ENCODE results near the gene EYA2.

Gene EYA2

DNA sequence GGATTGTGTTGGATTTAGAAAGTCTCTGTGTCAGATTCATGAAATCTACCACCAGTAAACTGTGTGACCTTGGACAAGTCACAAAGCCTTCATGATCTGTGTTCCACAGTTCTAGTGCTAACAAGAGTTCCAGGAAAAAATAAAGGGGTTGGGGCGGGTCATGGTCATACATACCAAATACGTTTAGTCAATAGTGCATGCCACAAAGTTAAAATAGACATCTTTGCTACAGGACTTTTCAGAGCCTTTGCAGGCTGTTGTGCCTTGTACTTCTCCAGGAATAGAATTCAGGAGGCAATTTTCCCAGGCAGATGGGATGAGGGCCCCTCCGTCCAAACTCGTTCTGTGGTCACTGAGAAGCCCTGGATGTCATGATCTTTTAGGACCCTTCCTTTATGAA is 127.2 kb downstream of the EYA2 start:
- Histone ChIP-seq H2AFZ (ENCODE audit: low read depth, low read length) (no peak overlapping the region), H3K9me3 (ENCODE audit: low read length) (no peaks in the 10 kb centered on the region), H3K36me3 (ENCODE audit: insufficient read depth, low read length) (no peaks in the 10 kb centered on the region), H3K4me1 (ENCODE audit: insufficient read depth, low read length) (no peaks in the 10 kb centered on the region), H3K27me3 (ENCODE audit: insufficient read depth, low read length) (no peaks in the 10 kb centered on the region), H3K4me3 (ENCODE audit: low read length) (no peak overlapping the region)

DNA sequence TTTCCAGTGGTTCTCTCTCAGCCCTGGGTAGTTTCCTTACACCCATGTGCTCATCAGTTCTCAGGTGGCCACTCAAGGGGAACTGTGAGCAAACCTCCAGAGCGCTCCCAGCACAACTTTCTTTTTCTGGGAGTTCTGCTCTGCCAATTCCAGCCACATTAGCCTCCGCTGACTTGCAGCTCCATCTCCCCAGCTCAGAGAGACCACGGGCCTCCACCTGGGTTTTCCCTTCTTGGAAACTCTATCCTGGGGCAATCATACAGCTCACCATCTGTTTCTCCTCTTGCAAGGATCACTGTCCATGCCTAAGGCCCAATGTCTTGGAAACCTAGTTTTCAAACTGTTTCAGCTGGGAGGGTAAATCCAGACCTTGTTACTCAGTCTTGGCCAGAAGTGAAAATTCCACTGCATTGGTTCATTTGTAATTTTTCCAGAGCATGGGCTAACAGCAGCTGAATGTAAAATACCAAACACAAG is 129.9 kb downstream of the EYA2 start:
- Histone ChIP-seq H3K4me1 (ENCODE audit: insufficient read depth, low read length) (no peaks in the 10 kb centered on the region), H3K27me3 (ENCODE audit: insufficient read depth, low read length) (no peaks in the 10 kb centered on the region), H2AFZ (ENCODE audit: low read depth, low read length) (no peak overlapping the region), H3K9me3 (ENCODE audit: low read length) (no peaks in the 10 kb centered on the region), H3K36me3 (ENCODE audit: insufficient read depth, low read length) (no peaks in the 10 kb centered on the region), H3K4me3 (ENCODE audit: low read length) (no peak overlapping the region)

DNA sequence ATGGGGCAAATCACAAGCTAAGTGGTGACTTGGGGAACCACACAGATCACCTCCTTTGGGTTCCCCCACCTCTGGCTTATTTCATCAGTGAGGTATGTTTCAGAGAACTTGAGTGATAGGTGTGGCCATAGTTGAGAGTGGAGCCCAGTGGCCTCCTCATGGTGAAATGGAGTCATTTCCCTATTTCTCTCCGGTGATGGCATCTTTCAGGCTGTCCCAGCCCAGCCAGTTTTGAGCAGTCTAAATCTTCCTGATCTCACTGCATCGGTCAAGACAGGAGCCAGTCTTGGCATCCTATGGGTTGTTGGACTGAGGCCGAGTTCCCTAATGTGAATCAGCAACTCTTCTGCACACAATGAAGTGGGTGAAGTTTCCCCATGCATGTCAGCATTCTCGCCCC is 132.4 kb downstream of the EYA2 start:
- Histone ChIP-seq H3K36me3 (ENCODE audit: insufficient read depth, low read length) (no peaks in the 10 kb centered on the region), H3K4me3 (ENCODE audit: low read length) (no peak overlapping the region), H3K27me3 (ENCODE audit: insufficient read depth, low read length) (no peaks in the 10 kb centered on the region), H2AFZ (ENCODE audit: low read depth, low read length) (no peak overlapping the region), H3K4me1 (ENCODE audit: insufficient read depth, low read length) (no peaks in the 10 kb centered on the region), H3K9me3 (ENCODE audit: low read length) (no peaks in the 10 kb centered on the region)

DNA sequence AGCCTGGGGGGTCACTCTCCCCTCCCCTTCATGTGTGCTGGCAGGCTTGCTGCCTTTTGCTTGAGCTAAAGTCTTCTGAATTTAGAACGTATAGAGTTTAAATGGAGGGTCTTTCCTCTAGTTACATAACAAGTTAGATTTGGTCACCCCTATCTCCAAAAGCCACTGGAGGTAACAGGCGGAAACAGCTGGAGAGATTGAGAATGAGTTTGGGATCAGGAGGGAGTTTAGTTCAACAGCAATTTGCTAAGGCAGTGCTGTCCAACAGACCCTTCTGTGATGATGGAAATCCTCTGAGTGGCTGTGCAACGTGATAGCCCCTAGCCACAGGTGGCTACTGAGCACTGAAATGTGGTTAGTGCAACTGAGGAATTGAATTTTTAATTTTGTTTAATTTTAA is 132.8 kb downstream of the EYA2 start:
- no peaks in the 10 kb centered on the region for H3K27me3 ChIP-seq (ENCODE audit: insufficient read depth, low read length)

DNA sequence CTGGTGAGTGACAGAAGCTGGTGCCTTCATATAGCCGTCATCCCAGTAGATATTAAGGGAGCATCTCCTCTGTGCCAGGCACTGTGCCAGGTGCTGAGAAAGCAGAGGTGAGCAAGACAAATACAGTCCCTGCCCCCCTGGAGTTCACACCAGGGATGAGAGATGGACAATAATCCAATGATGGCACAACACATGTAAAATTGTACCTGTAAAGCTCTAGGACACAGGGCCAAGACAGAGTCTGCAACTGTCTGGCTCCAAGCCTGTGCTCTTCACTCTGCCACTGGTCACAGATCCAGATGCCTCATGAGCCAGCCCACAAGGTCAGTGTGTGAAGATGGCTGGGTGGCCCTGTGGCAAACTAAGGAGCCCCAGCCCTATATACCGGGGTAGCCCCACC is 133.8 kb downstream of the EYA2 start:
- no peaks in the 10 kb centered on the region for H3K4me1 ChIP-seq (ENCODE audit: insufficient read depth, low read length)
- H3K36me3 ChIP-seq (ENCODE audit: insufficient read depth, low read length) = no peaks in the 10 kb centered on the region
- H2AFZ ChIP-seq (ENCODE audit: low read depth, low read length) = no peak overlapping the region
- no peaks in the 10 kb centered on the region for H3K9me3 ChIP-seq (ENCODE audit: low read length)
- no peak overlapping the region for H3K4me3 ChIP-seq (ENCODE audit: low read length)
- H3K27me3 ChIP-seq (ENCODE audit: insufficient read depth, low read length) = no peaks in the 10 kb centered on the region

More for the DNA sequence above, 132.8 kb downstream of the EYA2 start:
- H3K4me3 ChIP-seq (ENCODE audit: low read length) = no peak overlapping the region
- H3K9me3 ChIP-seq (ENCODE audit: low read length) = no peaks in the 10 kb centered on the region
- H3K36me3 ChIP-seq (ENCODE audit: insufficient read depth, low read length) = no peaks in the 10 kb centered on the region
- H2AFZ ChIP-seq (ENCODE audit: low read depth, low read length) = no peak overlapping the region
- H3K4me1 ChIP-seq (ENCODE audit: insufficient read depth, low read length) = no peaks in the 10 kb centered on the region

DNA sequence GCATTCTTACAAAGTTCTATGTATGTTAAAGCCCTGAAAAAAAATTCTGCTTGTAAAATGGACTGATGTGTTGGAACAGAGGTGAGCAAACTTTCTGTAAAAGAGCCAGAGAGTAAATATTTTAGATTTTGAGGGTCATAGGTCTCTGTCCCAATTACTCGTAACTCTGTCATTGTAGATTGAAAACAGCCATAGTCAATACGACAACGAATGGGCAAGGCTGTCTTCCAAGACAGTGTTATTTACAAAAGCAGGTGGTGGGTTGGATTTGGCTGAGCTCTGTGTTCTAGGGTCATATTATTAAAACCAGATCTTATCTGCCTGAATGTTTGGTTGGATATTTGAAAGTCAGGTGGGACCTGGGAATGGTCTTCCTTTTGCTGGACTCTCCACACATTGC is 135.2 kb downstream of the EYA2 start:
- no peaks in the 10 kb centered on the region for H3K27me3 ChIP-seq (ENCODE audit: insufficient read depth, low read length)
- H3K4me3 ChIP-seq (ENCODE audit: low read length) = no peak overlapping the region
- no peaks in the 10 kb centered on the region for H3K4me1 ChIP-seq (ENCODE audit: insufficient read depth, low read length)
- H2AFZ ChIP-seq (ENCODE audit: low read depth, low read length) = no peak overlapping the region
- H3K36me3 ChIP-seq (ENCODE audit: insufficient read depth, low read length) = no peaks in the 10 kb centered on the region
- no peaks in the 10 kb centered on the region for H3K9me3 ChIP-seq (ENCODE audit: low read length)

DNA sequence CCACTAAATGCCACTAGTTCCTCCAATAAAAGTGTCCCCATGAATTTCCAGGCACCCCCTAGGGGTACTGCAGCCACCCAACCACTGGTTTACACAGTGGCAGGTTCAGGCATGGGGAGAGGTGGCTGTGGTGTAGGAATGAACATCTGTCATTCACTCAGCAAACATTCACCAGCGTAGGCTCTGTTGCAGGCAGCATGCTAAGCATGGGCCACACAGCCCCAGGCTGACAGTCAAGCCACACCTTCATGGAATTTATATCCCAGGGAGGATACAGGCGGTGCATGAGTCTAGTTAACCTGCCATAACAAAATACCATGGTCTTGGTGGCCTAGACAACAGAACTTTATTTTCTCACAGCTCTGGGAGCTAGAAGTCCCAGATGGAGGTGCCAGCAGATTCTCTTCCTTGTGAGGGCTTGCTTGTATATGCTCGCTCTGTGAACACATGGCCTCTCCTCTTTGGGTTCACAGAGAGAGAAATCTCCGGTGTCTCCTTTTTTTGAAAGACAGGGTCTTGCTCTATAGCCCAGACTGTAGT is 135.7 kb downstream of the EYA2 start:
- H3K4me3 ChIP-seq (ENCODE audit: low read length) = no peak overlapping the region
- no peaks in the 10 kb centered on the region for H3K36me3 ChIP-seq (ENCODE audit: insufficient read depth, low read length)
- H3K27me3 ChIP-seq (ENCODE audit: insufficient read depth, low read length) = no peaks in the 10 kb centered on the region
- no peak overlapping the region for H2AFZ ChIP-seq (ENCODE audit: low read depth, low read length)
- H3K4me1 ChIP-seq (ENCODE audit: insufficient read depth, low read length) = no peaks in the 10 kb centered on the region
- no peaks in the 10 kb centered on the region for H3K9me3 ChIP-seq (ENCODE audit: low read length)

DNA sequence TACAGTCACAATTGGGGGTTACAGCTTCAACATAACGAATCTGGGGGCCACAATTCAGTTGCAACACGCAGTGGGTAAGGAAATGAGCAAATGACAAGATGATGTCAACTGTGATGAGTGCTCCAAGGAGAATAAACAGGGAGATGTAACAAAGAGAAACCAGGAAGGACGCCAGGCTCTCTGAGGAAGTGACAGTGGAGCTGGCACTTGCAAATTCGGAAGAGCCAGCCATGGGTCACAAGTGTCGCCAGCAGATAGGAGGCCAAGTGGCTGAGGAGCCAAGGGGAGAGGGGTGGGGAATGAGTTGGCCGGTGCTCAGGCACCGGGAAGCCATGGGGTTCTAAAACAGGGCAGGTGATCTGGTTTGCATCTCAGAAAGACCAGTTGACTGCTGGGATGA is 136.4 kb downstream of the EYA2 start:
- no peaks in the 10 kb centered on the region for H3K4me1 ChIP-seq (ENCODE audit: insufficient read depth, low read length)
- H2AFZ ChIP-seq (ENCODE audit: low read depth, low read length) = no peak overlapping the region
- no peaks in the 10 kb centered on the region for H3K36me3 ChIP-seq (ENCODE audit: insufficient read depth, low read length)
- H3K9me3 ChIP-seq (ENCODE audit: low read length) = no peaks in the 10 kb centered on the region
- no peak overlapping the region for H3K4me3 ChIP-seq (ENCODE audit: low read length)
- H3K27me3 ChIP-seq (ENCODE audit: insufficient read depth, low read length) = no peaks in the 10 kb centered on the region

DNA sequence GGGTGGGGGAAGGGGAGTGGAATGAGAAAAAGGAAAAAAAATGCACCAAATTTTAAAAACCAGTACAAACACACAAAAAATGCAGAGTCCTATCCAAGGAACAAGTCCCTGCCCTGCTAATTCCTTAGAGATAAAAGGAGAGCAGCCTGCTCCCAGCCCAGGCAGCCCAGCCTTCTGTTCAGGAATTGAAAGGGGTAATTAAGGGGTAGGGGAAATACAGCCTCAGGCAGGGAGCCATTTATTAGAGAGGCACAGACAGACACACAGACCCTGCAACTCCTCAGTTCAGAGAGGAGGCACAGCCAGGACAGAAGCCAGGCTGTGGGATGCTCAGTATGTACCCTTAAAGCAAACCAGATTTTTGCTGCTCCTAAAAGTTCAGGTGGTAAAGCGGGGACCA is 137.2 kb downstream of the EYA2 start:
- H3K27me3 ChIP-seq (ENCODE audit: insufficient read depth, low read length) = no peaks in the 10 kb centered on the region
- no peak overlapping the region for H2AFZ ChIP-seq (ENCODE audit: low read depth, low read length)
- H3K9me3 ChIP-seq (ENCODE audit: low read length) = no peaks in the 10 kb centered on the region
- no peaks in the 10 kb centered on the region for H3K36me3 ChIP-seq (ENCODE audit: insufficient read depth, low read length)
- no peaks in the 10 kb centered on the region for H3K4me1 ChIP-seq (ENCODE audit: insufficient read depth, low read length)
- no peak overlapping the region for H3K4me3 ChIP-seq (ENCODE audit: low read length)

DNA sequence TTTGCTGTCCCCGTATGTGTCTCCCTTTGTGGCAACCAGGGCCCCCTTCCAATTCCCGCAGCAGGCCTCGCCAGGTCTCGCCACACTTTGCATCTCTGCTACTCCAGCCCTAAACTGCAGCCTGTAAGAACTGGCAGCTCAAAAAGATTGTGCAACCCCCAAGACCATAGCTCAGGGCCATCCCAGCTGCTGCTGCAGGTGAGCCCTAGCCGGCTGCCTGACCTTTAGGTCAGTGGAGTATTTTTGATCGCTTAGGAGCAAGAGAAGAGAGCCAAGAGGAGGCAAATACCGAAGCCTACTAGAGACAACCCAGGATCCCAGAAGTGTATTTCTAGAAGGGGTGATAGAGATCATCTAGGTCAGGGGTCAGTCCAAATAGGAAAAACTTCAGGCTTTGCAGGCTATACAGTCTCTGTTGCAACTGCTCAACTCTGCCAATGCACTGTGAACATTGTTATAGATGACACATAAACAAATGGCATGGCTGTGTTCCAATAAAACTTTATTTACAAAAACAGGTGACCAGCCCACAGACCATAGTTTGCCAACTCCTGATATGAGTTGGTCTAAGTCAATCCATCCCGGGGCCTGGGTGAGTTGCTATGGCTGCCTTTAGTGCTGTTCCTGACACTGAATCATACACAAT is 138.4 kb downstream of the EYA2 start:
- Histone ChIP-seq H2AFZ (ENCODE audit: low read depth, low read length) (no peak overlapping the region), H3K27me3 (ENCODE audit: insufficient read depth, low read length) (no peaks in the 10 kb centered on the region), H3K9me3 (ENCODE audit: low read length) (no peaks in the 10 kb centered on the region), H3K36me3 (ENCODE audit: insufficient read depth, low read length) (no peaks in the 10 kb centered on the region), H3K4me1 (ENCODE audit: insufficient read depth, low read length) (no peaks in the 10 kb centered on the region), H3K4me3 (ENCODE audit: low read length) (no peak overlapping the region)

DNA sequence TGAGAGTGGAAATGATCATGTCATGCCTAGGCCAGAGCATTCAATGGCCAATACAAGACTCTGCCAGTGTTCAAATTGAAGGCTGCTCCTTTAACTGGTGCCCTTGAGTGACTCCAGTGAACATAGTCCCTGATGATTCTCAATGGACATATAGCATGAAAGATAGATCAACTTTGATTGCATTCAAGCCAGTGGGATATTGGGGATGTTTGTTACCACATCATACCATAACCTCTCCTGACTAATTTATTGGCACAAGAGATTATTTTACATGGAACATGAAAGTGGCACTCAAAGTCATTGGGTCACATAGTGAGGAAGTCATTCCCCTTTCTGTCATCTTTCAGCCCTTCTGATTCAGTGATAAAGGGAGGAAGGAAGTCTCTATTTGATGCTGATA is 139.0 kb downstream of the EYA2 start:
- Histone ChIP-seq H3K36me3 (ENCODE audit: insufficient read depth, low read length) (no peaks in the 10 kb centered on the region), H3K4me3 (ENCODE audit: low read length) (no peak overlapping the region), H2AFZ (ENCODE audit: low read depth, low read length) (no peak overlapping the region), H3K4me1 (ENCODE audit: insufficient read depth, low read length) (no peaks in the 10 kb centered on the region), H3K9me3 (ENCODE audit: low read length) (no peaks in the 10 kb centered on the region), H3K27me3 (ENCODE audit: insufficient read depth, low read length) (no peaks in the 10 kb centered on the region)

DNA sequence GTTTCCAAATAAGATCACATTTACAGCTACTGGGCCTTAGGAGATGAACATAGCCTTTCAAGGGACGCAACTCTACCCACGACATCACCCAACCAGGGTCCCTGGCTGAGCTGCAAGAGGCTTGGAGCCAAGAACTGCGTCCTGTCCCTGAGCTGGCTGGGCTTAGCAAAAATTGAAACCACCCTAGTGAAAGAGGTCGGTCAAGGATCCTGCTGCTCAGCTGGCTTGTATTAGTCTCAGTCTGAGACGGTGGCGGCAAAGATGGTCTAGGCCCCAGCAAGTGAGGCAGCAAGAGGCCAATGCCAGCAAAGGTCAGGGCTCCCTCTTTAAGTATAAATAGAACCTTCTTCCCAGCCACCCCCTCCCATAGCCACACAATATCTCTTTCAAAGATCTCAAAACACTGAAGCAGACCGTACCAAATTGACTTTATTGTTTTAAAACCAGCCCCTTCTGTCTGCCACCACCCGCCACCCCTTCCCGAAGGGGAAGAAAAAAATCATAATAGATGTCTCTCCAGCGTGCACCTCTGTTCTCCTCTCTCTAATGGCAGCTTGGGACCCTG is 140.5 kb downstream of the EYA2 start:
- Histone ChIP-seq H3K27me3 (ENCODE audit: insufficient read depth, low read length) (no peaks in the 10 kb centered on the region), H3K4me3 (ENCODE audit: low read length) (no peak overlapping the region), H3K4me1 (ENCODE audit: insufficient read depth, low read length) (no peaks in the 10 kb centered on the region), H2AFZ (ENCODE audit: low read depth, low read length) (no peak overlapping the region), H3K9me3 (ENCODE audit: low read length) (no peaks in the 10 kb centered on the region), H3K36me3 (ENCODE audit: insufficient read depth, low read length) (no peaks in the 10 kb centered on the region)

DNA sequence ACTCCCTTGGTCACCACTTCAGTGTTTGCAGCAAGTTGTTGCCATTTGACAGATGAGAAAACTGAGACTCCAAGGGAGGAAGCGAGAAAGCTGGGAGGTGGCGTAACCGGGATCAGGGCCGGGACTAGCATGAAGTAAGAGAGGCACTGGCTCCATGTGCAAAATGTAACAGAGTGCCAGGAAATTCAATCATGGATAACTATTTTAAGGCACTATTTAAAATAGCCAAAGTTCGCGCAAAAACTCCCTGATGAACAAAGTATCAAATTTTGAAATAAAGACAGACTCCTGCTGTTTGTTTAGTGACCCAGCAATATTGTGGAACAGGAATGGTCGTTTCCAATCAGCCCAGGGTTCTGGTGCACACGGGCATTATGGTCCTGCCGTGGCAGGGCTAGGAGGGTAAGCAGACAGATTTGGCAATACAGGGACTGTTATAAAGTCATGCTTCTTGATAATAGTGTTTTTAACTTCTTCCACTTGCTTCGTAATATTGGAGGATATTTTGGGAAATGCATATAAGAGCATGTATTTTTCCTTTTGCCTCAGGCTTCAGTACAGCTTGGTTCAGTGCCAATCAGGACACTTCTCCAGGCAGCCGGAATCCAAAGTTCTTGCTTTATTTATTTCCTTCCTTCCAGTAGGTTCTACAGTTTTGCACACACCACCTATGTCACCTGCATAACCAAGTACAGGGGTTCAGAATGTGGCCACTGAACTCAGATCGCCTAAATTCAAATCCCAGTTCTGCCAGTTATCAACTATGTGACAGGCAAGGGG is 141.6 kb downstream of the EYA2 start:
- H3K27me3 ChIP-seq (ENCODE audit: insufficient read depth, low read length) = no peaks in the 10 kb centered on the region
- no peaks in the 10 kb centered on the region for H3K36me3 ChIP-seq (ENCODE audit: insufficient read depth, low read length)
- H3K4me1 ChIP-seq (ENCODE audit: insufficient read depth, low read length) = no peaks in the 10 kb centered on the region
- H3K4me3 ChIP-seq (ENCODE audit: low read length) = no peak overlapping the region
- H3K9me3 ChIP-seq (ENCODE audit: low read length) = no peaks in the 10 kb centered on the region
- H2AFZ ChIP-seq (ENCODE audit: low read depth, low read length) = no peak overlapping the region

Measured in neuron (in vitro differentiated cells).